HCT116 (cell line): ENCODE measurements around the gene CBX4. TPM values are rescaled to one million over a fixed set of nuclear protein-coding genes. Genes with fewer than 3 reads are reported as not detected.

ENCODE experiments used
- ATAC-seq: fragments of 200-7000 bp; cut with Tn5 transposase; 2 replicates; pipeline ENCODE4 v1.9.1; 2020; ENCODE audit warnings: mild to moderate bottlenecking, moderate library complexity
- BruUV-seq: library from RNA; stranded (reverse); fragments of 400-500 nt; replicated peaks from 2 replicates; lab custom pipeline; 2021; lab: Mats Ljungman, UMichigan
- CTCF ChIA-PET: fragments of 300-600 bp; sonication (Branson Sonifier 250); formaldehyde crosslinking; loops from one replicate; lab custom pipeline; 2021; ENCODE audit warnings: antibody characterized with exemption; lab: Charles Lee
- POLR2A ChIA-PET: fragments of 300-600, 350-600 bp; sonication (Branson Sonifier 250); formaldehyde crosslinking; loops from one replicate; lab custom pipeline; 2021; ENCODE audit warnings: antibody characterized with exemption; lab: Charles Lee
- RAD21 ChIA-PET, 2 experiments: fragments of 300-600 bp; sonication (Branson Sonifier 250); formaldehyde crosslinking; loops; one replicate each; lab custom pipeline; 2023; ENCODE audit warnings: low total read pairs in 2 of 2; ENCODE audit not compliant: uncharacterized antibody in 2 of 2, unreplicated experiment in 2 of 2, low non-redundant PET in 1 of 2; lab: Charles Lee
- DNase-seq: peaks from one replicate; pipeline ENCODE4 v3.0.0-alpha.2; 2010; ENCODE audit warnings: low read depth, low spot score
- H2AFZ ChIP-seq: fragments of 200-600 bp; shearing (Covaris generic), sonication (generic); 2 replicates; pipeline ENCODE4 v1.6.1; 2017; ENCODE audit warnings: low read depth, mixed run types, mixed read lengths, antibody characterized with exemption, low read length; ENCODE audit not compliant: poor library complexity, severe bottlenecking
- H3K27ac ChIP-seq: 2 replicates; pipeline ENCODE4 v1.5.1; 2012; ENCODE audit warnings: low read depth, low read length
- H3K27me3 ChIP-seq: fragments of 200-600 bp; sonication (generic); 2 replicates; pipeline ENCODE4 v1.6.1; 2016; ENCODE audit warnings: mixed run types, low read length, mixed read lengths; ENCODE audit not compliant: insufficient read depth
- H3K36me3 ChIP-seq, 2 experiments: fragments of 200-500 bp in 1 of 2; fragments of 200-600 bp in 1 of 2; sonication (Bioruptor generic) in 1 of 2; sonication (generic) in 1 of 2; 2 replicates each; pipeline versions ENCODE4 v1.5.1 to v1.6.1; 2014 to 2016; ENCODE audit warnings: low read length in 2 of 2, inconsistent platforms in 1 of 2, mixed read lengths in 1 of 2, mixed run types in 1 of 2; ENCODE audit not compliant: insufficient read depth in 2 of 2, control insufficient read depth in 1 of 2
- H3K4me1 ChIP-seq, 2 experiments: fragments of 200-600 bp in 1 of 2; sonication (generic) in 1 of 2; 2 replicates each; pipeline versions ENCODE4 v1.5.1 to v1.6.1; 2012 to 2017; ENCODE audit warnings: low read length in 2 of 2, inconsistent platforms in 1 of 2, mild to moderate bottlenecking in 1 of 2, mixed read lengths in 1 of 2, mixed run types in 1 of 2, moderate library complexity in 1 of 2; ENCODE audit not compliant: insufficient read depth in 2 of 2, control insufficient read depth in 1 of 2
- H3K4me2 ChIP-seq: fragments of 200-600 bp; sonication (generic); 2 replicates; pipeline ENCODE4 v1.6.1; 2017; ENCODE audit warnings: mixed run types, low read length, mixed read lengths
- H3K4me3 ChIP-seq, 2 experiments: fragments of 200-600 bp in 1 of 2; sonication (generic) in 1 of 2; replicated peaks in 1 of 2; 2 replicates each; pipeline ENCODE4 v1.5.1; 2011 to 2016; ENCODE audit warnings: low read length in 2 of 2, control low read depth in 1 of 2, low read depth in 1 of 2, mild to moderate bottlenecking in 1 of 2, mixed read lengths in 1 of 2, mixed run types in 1 of 2
- H3K79me2 ChIP-seq: fragments of 200-600 bp; sonication (generic); 2 replicates; pipeline ENCODE4 v1.6.1; 2017; ENCODE audit warnings: mild to moderate bottlenecking, mixed run types, low read length, moderate library complexity, mixed read lengths; ENCODE audit not compliant: insufficient read depth
- H3K9ac ChIP-seq: fragments of 200-600 bp; sonication (generic); 2 replicates; pipeline ENCODE4 v1.6.1; 2016; ENCODE audit warnings: low read length, mixed read lengths
- H3K9me2 ChIP-seq: fragments of 200-600 bp; sonication (generic), shearing (Covaris generic); 2 replicates; pipeline ENCODE4 v1.6.1; 2017; ENCODE audit warnings: mixed run types, mild to moderate bottlenecking, moderate library complexity; ENCODE audit not compliant: insufficient read depth
- H3K9me3 ChIP-seq, 2 experiments: fragments of 200-500 bp in 1 of 2; fragments of 200-600 bp in 1 of 2; sonication (Bioruptor generic) in 1 of 2; sonication (generic) in 1 of 2; 2 replicates each; pipeline ENCODE4 v1.6.1; 2014 to 2017; ENCODE audit warnings: low read length in 2 of 2, mixed read lengths in 2 of 2, inconsistent platforms in 1 of 2, low read depth in 1 of 2, mild to moderate bottlenecking in 1 of 2, mixed run types in 1 of 2, moderate library complexity in 1 of 2; ENCODE audit not compliant: control insufficient read depth in 1 of 2, insufficient read depth in 1 of 2
- H4K20me1 ChIP-seq: fragments of 200-600 bp; sonication (generic), shearing (Covaris generic); 2 replicates; pipeline ENCODE4 v1.6.1; 2017; ENCODE audit warnings: mixed run types, mild to moderate bottlenecking, moderate library complexity; ENCODE audit not compliant: insufficient read depth
- ATF3 ChIP-seq: IDR thresholded peaks from 2 replicates; pipeline ENCODE4 v1.6.1; 2012
- CEBPB ChIP-seq: IDR thresholded peaks from 2 replicates; pipeline ENCODE4 v1.6.1; 2012; ENCODE audit warnings: low read depth
- CTCF ChIP-seq, 3 experiments: fragments of 200-600 bp in 1 of 3; sonication (generic) in 1 of 3; IDR thresholded peaks in 2 of 3; conservative IDR thresholded peaks in 1 of 3; 2 replicates each; pipeline ENCODE4 v1.5.1; 2012 to 2017; ENCODE audit warnings: low read depth in 2 of 3, low read length in 2 of 3, antibody characterized with exemption in 1 of 3, borderline replicate concordance in 1 of 3, control low read depth in 1 of 3, mild to moderate bottlenecking in 1 of 3, mixed read lengths in 1 of 3, mixed run types in 1 of 3, moderate library complexity in 1 of 3; ENCODE audit not compliant: insufficient read depth in 1 of 3
- ELF1 ChIP-seq: IDR thresholded peaks from 2 replicates; pipeline ENCODE4 v1.6.1; 2012; ENCODE audit warnings: low read depth, borderline replicate concordance
- EZH2 ChIP-seq: fragments of 200-600 bp; sonication (generic); IDR thresholded peaks from 2 replicates; pipeline ENCODE4 v1.6.1; 2017; ENCODE audit warnings: antibody characterized with exemption, mixed run types
- EZH2phosphoT487 ChIP-seq: fragments of 200-600 bp; IDR thresholded peaks from 2 replicates; pipeline ENCODE4 v1.6.1; 2018; ENCODE audit warnings: antibody characterized with exemption, borderline replicate concordance
- POLR2A ChIP-seq: IDR thresholded peaks from 2 replicates; pipeline ENCODE4 v1.7.0; 2011; ENCODE audit warnings: borderline replicate concordance; ENCODE audit not compliant: insufficient read depth, insufficient read length; ENCODE audit errors: extremely low read depth
- POLR2AphosphoS5 ChIP-seq: IDR thresholded peaks from 2 replicates; pipeline ENCODE4 v1.6.1; 2011; ENCODE audit warnings: mild to moderate bottlenecking, low read depth, low read length, moderate library complexity
- RAD21 ChIP-seq: IDR thresholded peaks from 2 replicates; pipeline ENCODE4 v1.6.1; 2012; ENCODE audit warnings: low read depth, mild to moderate bottlenecking
- REST ChIP-seq: IDR thresholded peaks from 2 replicates; pipeline ENCODE4 v1.6.1; 2012; ENCODE audit warnings: low read depth
- SIN3A ChIP-seq: IDR thresholded peaks from 2 replicates; pipeline ENCODE4 v1.6.1; 2012; ENCODE audit warnings: low read depth
- SP1 ChIP-seq: IDR thresholded peaks from 2 replicates; pipeline ENCODE4 v1.6.1; 2012; ENCODE audit warnings: low read depth
- SRF ChIP-seq: IDR thresholded peaks from 2 replicates; pipeline ENCODE4 v1.6.1; 2012; ENCODE audit warnings: low read depth
- TCF7L2 ChIP-seq: IDR thresholded peaks from 2 replicates; pipeline ENCODE4 v1.7.0; 2011; ENCODE audit warnings: borderline replicate concordance, inconsistent platforms; ENCODE audit not compliant: insufficient read depth, insufficient read length; ENCODE audit errors: extremely low read depth
- YY1 ChIP-seq: IDR thresholded peaks from 2 replicates; pipeline ENCODE4 v1.6.1; 2011; ENCODE audit warnings: low read length, low read depth, moderate library complexity, mild to moderate bottlenecking; ENCODE audit not compliant: insufficient replicate concordance; ENCODE audit errors: extremely low read depth
- ZBTB33 ChIP-seq: IDR thresholded peaks from 2 replicates; pipeline ENCODE4 v1.6.1; 2011; ENCODE audit warnings: mild to moderate bottlenecking, low read length, moderate library complexity; ENCODE audit not compliant: insufficient replicate concordance; ENCODE audit errors: extremely low read depth
- ZFX ChIP-seq: fragments of 450-650 bp; IDR thresholded peaks from 2 replicates; pipeline ENCODE4 v1.6.1; 2017
- ZNF274 ChIP-seq: fragments of 200-500 bp; sonication (Bioruptor generic); IDR thresholded peaks from 2 replicates; pipeline ENCODE4 v1.6.1; 2014; ENCODE audit warnings: mild to moderate bottlenecking, low read depth, low read length, inconsistent platforms
- intact Hi-C: fragments of 100-400 bp; cut with micrococcal nuclease; formaldehyde crosslinking; loops from 2 replicates; pipeline ENCODE4 v1.10.0; 2022
- total RNA-seq: library from RNA; stranded (reverse); gene quantifications from one replicate; pipeline ENCODE4 v1.2.1, GENCODE V29; 2021; ENCODE audit not compliant: unreplicated experiment

Gene CBX4
- total RNA-seq, 1 experiment from 2014 or later: 60.9 TPM

- RAD21 ChIA-PET: no interaction called here
- ATAC-seq (no peak), DNase-seq (no peak)
- Histone ChIP-seq H3K27ac (no peak overlapping the region), H3K9me3 (no peaks in the 10 kb centered on the region), H3K36me3 (no peaks in the 10 kb centered on the region), H2AFZ (no peak overlapping the region), H3K4me1 (peaks cover 0 to 5% of the 10 kb centered on the region in 2 experiments; a peak in 1 of 4 replicates), H3K4me3 (no peak overlapping the region), H3K27me3 (no peaks in the 10 kb centered on the region), H3K4me2 (no peak overlapping the region), H3K9ac (no peak overlapping the region), H4K20me1 (no peaks in the 10 kb centered on the region), H3K9me2 (no peaks in the 10 kb centered on the region), H3K79me2 (no peaks in the 10 kb centered on the region)
- POLR2A ChIA-PET: interaction anchor here (1.0 kb wide), 1 partner anchor 23 kb away, joined by 3 read pairs; the partner anchor contains the start of gene CBX4
- intact Hi-C loops: no loop called here
- TF ChIP-seq POLR2AphosphoS5 (no peak), REST (no peak), SP1 (no peak), ZBTB33 (no peak), TCF7L2 (no peak), ELF1 (no peak), ZNF274 (no peak), CEBPB (no peak), YY1 (no peak), ATF3 (no peak), CTCF (IDR thresholded peaks at IDR 0.05 in 2 of 3, conservative IDR thresholded peaks at IDR 0.05 in 1 of 3; ENCODE audit: borderline replicate concordance in 1 of 3, insufficient read depth in 1 of 3, low read depth in 2 of 3, low read length in 2 of 3) (no peak), EZH2 (no peak), RAD21 (no peak), SIN3A (no peak), SRF (no peak), EZH2phosphoT487 (no peak), ZFX (no peak), POLR2A (no peak)
- no TSS peak for BruUV-seq
- CTCF ChIA-PET: no interaction called here
Observed at GRCh38 chr17:79862238-79862637, 23.0 kb upstream of the CBX4 start.
